Mucosa of stomach (tissue), 1 donor: ENCODE measurements around the gene BATF.

Source experiments
- H3K27me3 ChIP-seq: one replicate; pipeline ENCODE4 v1.7.0; 2013; ENCODE audit warnings: mild to moderate bottlenecking, low read length; ENCODE audit not compliant: control insufficient read depth, insufficient read depth
- H3K36me3 ChIP-seq: one replicate; pipeline ENCODE4 v1.7.0; 2013; ENCODE audit warnings: low read length; ENCODE audit not compliant: control insufficient read depth, insufficient read depth
- H3K4me1 ChIP-seq: one replicate; pipeline ENCODE4 v1.7.0; 2013; ENCODE audit warnings: mild to moderate bottlenecking, low read length; ENCODE audit not compliant: control insufficient read depth, insufficient read depth
- H3K4me3 ChIP-seq: one replicate; pipeline ENCODE4 v1.7.0; 2013; ENCODE audit warnings: low read length
- H3K9ac ChIP-seq: one replicate; pipeline ENCODE4 v1.7.0; 2013; ENCODE audit warnings: mild to moderate bottlenecking, low read length, moderate library complexity
- H3K9me3 ChIP-seq: one replicate; pipeline ENCODE4 v1.7.0; 2013; ENCODE audit warnings: mild to moderate bottlenecking, low read length, moderate library complexity; ENCODE audit not compliant: control insufficient read depth
- donor health status: Pancreatic carcinoma.

The BATF gene

GRCh38 chr14:75510547-75510946, 11.7 kb upstream of the BATF start:
- H3K9ac ChIP-seq = no peak overlapping the region
- H3K9me3 ChIP-seq = no peaks in the 10 kb centered on the region
- H3K4me1 ChIP-seq = no peaks in the 10 kb centered on the region
- no peaks in the 10 kb centered on the region for H3K36me3 ChIP-seq
- H3K4me3 ChIP-seq = no peak overlapping the region
- peaks cover 2% of the 10 kb centered on the region for H3K27me3 ChIP-seq

GRCh38 chr14:75511201-75511600, 11.1 kb upstream of the BATF start:
- H3K4me1 ChIP-seq = no peaks in the 10 kb centered on the region
- H3K27me3 ChIP-seq = peaks cover 3% of the 10 kb centered on the region
- no peak overlapping the region for H3K9ac ChIP-seq
- H3K4me3 ChIP-seq = no peak overlapping the region
- H3K36me3 ChIP-seq = no peaks in the 10 kb centered on the region
- no peaks in the 10 kb centered on the region for H3K9me3 ChIP-seq

- peaks cover 3% of the 10 kb centered on the region for H3K27me3 ChIP-seq
- no peaks in the 10 kb centered on the region for H3K4me1 ChIP-seq
- H3K9ac ChIP-seq = no peak overlapping the region
- no peaks in the 10 kb centered on the region for H3K36me3 ChIP-seq
- H3K4me3 ChIP-seq = no peak overlapping the region
- no peaks in the 10 kb centered on the region for H3K9me3 ChIP-seq
Observed at GRCh38 chr14:75513911-75514672, 8.2 kb upstream of the BATF start.

GRCh38 chr14:75514673-75515628, 7.3 kb upstream of the BATF start:
- H3K27me3 ChIP-seq = peaks cover 3% of the 10 kb centered on the region
- H3K4me1 ChIP-seq = no peaks in the 10 kb centered on the region
- no peaks in the 10 kb centered on the region for H3K9me3 ChIP-seq
- no peaks in the 10 kb centered on the region for H3K36me3 ChIP-seq
- peak overlapping the region; percentile 29 for H3K9ac ChIP-seq
- no peak overlapping the region for H3K4me3 ChIP-seq

GRCh38 chr14:75515629-75515996, 6.7 kb upstream of the BATF start:
- Histone ChIP-seq H3K27me3 (peaks cover 3% of the 10 kb centered on the region), H3K9ac (peak overlapping the region; percentile 29), H3K4me3 (no peak overlapping the region), H3K9me3 (no peaks in the 10 kb centered on the region), H3K4me1 (no peaks in the 10 kb centered on the region), H3K36me3 (no peaks in the 10 kb centered on the region)

- H3K9ac ChIP-seq = no peak overlapping the region
- peaks cover 24% of the 10 kb centered on the region for H3K4me1 ChIP-seq
- H3K27me3 ChIP-seq = peaks cover 8% of the 10 kb centered on the region
- no peaks in the 10 kb centered on the region for H3K36me3 ChIP-seq
- no peaks in the 10 kb centered on the region for H3K9me3 ChIP-seq
- no peak overlapping the region for H3K4me3 ChIP-seq
Observed at GRCh38 chr14:75518625-75519024, 3.6 kb upstream of the BATF start.

GRCh38 chr14:75519394-75519793, 2.9 kb upstream of the BATF start:
- Histone ChIP-seq H3K36me3 (no peaks in the 10 kb centered on the region), H3K4me1 (peaks cover 32% of the 10 kb centered on the region), H3K9me3 (no peaks in the 10 kb centered on the region), H3K9ac (no peak overlapping the region), H3K27me3 (peaks cover 8% of the 10 kb centered on the region), H3K4me3 (no peak overlapping the region)

- no peak overlapping the region for H3K4me3 ChIP-seq
- H3K9me3 ChIP-seq = no peaks in the 10 kb centered on the region
- H3K36me3 ChIP-seq = no peaks in the 10 kb centered on the region
Observed at GRCh38 chr14:75519826-75520728, 2.2 kb upstream of the BATF start.

GRCh38 chr14:75520852-75521251, 1.4 kb upstream of the BATF start:
- Histone ChIP-seq H3K9ac (no peak overlapping the region), H3K4me3 (no peak overlapping the region), H3K27me3 (peaks cover 4% of the 10 kb centered on the region), H3K36me3 (no peaks in the 10 kb centered on the region), H3K9me3 (no peaks in the 10 kb centered on the region), H3K4me1 (peaks cover 32% of the 10 kb centered on the region)

More at GRCh38 chr14:75519826-75520728, 2.2 kb upstream of the BATF start:
- Histone ChIP-seq H3K9ac (no peak overlapping the region), H3K27me3 (peaks cover 8% of the 10 kb centered on the region), H3K4me1 (peaks cover 32% of the 10 kb centered on the region)

GRCh38 chr14:75521415-75522199, 662 bp upstream of the BATF start:
- peak overlapping the region; percentile 79 for H3K9ac ChIP-seq
- no peaks in the 10 kb centered on the region for H3K36me3 ChIP-seq
- H3K4me1 ChIP-seq = peaks cover 32% of the 10 kb centered on the region
- peak overlapping the region; percentile 43 for H3K4me3 ChIP-seq
- H3K27me3 ChIP-seq = peaks cover 4% of the 10 kb centered on the region
- no peaks in the 10 kb centered on the region for H3K9me3 ChIP-seq

GRCh38 chr14:75522983-75523318, 682 bp downstream of the BATF start:
- Histone ChIP-seq H3K36me3 (no peaks in the 10 kb centered on the region), H3K4me1 (peaks cover 32% of the 10 kb centered on the region), H3K9ac (peak overlapping the region; percentile 79), H3K27me3 (peaks cover 4% of the 10 kb centered on the region), H3K9me3 (no peaks in the 10 kb centered on the region), H3K4me3 (peak overlapping the region; percentile 43)
